MCF 10A (cell line): ENCODE data around the gene CALHM5. TPM values are rescaled to one million over a fixed set of nuclear protein-coding genes. Genes with fewer than 3 reads are reported as not detected.
A peak's percentile ranks its signal among the peaks of the same experiment; 100 is the strongest.

Experiments
- Bru-seq: library from RNA; stranded (reverse); fragments of 400-500 nt; gene quantifications from one replicate; lab custom pipeline; 2021; lab: Mats Ljungman, UMichigan
- BruChase-seq, 2 experiments: library from RNA; stranded (reverse); fragments of 400-500 nt; gene quantifications; one replicate each; lab custom pipeline; 2021; lab: Mats Ljungman, UMichigan
- BruUV-seq: library from RNA; stranded (reverse); fragments of 400-500 nt; replicated peaks from 2 replicates; lab custom pipeline; 2021; lab: Mats Ljungman, UMichigan
- CTCF ChIA-PET: fragments of 300-600 bp; sonication (Branson Sonifier 250); formaldehyde crosslinking; extraction: SDS; loops from one replicate; lab custom pipeline; 2021; ENCODE audit warnings: antibody characterized with exemption, inconsistent platforms; lab: Yijun Ruan, JAX
- POLR2A ChIA-PET: fragments of 300-600, 350-650 bp; sonication (Branson Sonifier 250); formaldehyde crosslinking; extraction: SDS; loops from one replicate; lab custom pipeline; 2020; ENCODE audit warnings: antibody characterized with exemption, inconsistent platforms; lab: Yijun Ruan, JAX
- DNase-seq: peaks from one replicate; pipeline ENCODE4 v3.0.0-alpha.2; 2018; ENCODE audit not compliant: unreplicated experiment
- H3K27ac Mint-ChIP-seq: one replicate; pipeline ENCODE4 v1.8.0; 2022; ENCODE audit warnings: mild to moderate bottlenecking, low read depth, mixed read lengths; ENCODE audit not compliant: unreplicated experiment
- H3K27me3 Mint-ChIP-seq: one replicate; pipeline ENCODE4 v1.8.0; 2022; ENCODE audit warnings: mixed read lengths; ENCODE audit not compliant: insufficient read depth, unreplicated experiment
- H3K36me3 Mint-ChIP-seq: one replicate; pipeline ENCODE4 v1.8.0; 2022; ENCODE audit warnings: mild to moderate bottlenecking, moderate library complexity, mixed read lengths; ENCODE audit not compliant: insufficient read depth, unreplicated experiment
- H3K4me1 Mint-ChIP-seq: one replicate; pipeline ENCODE4 v1.8.0; 2022; ENCODE audit warnings: mixed read lengths; ENCODE audit not compliant: insufficient read depth, unreplicated experiment
- H3K4me3 Mint-ChIP-seq: one replicate; pipeline ENCODE4 v1.8.0; 2022; ENCODE audit warnings: mild to moderate bottlenecking, moderate library complexity, mixed read lengths; ENCODE audit not compliant: unreplicated experiment
- H3K9me3 Mint-ChIP-seq: one replicate; pipeline ENCODE4 v1.8.0; 2022; ENCODE audit warnings: mixed read lengths; ENCODE audit not compliant: unreplicated experiment
- CTCF ChIP-seq: fragments of 200-600 bp; IDR thresholded peaks from one replicate; pipeline ENCODE4 v1.8.0; 2022; ENCODE audit warnings: antibody characterized with exemption, mild to moderate bottlenecking; ENCODE audit not compliant: unreplicated experiment
- intact Hi-C: fragments of 100-400 bp; cut with micrococcal nuclease; formaldehyde crosslinking; loops from 2 replicates; pipeline ENCODE4 v1.14.1; 2022
- long read RNA-seq: library from polyadenylated mRNA; stranded (forward); transcript quantifications from one replicate; pipeline ENCODE4 v2.0.0, GENCODE V29; 2022
- total RNA-seq: library from RNA; stranded (reverse); gene quantifications from 2 replicates; pipeline ENCODE4 v1.2.3, GENCODE V29; 2022

CALHM5 gene
- total RNA-seq, result not detected in 2 replicates
- Bru-seq, nascent RNA, result percentile 11 among the genes with signal in this experiment
- percentile 14 among the genes with signal in this experiment for BruChase-seq, experiment 1, labeled RNA remaining after a 6-hour chase
- BruChase-seq, experiment 2, labeled RNA remaining after a 2-hour chase, result percentile 18 among the genes with signal in this experiment
- long read RNA-seq, result 0 reads

- Mint-ChIP-seq H3K4me1 (peaks cover 6% of the 10 kb centered on the region), H3K36me3 (no peaks in the 10 kb centered on the region), H3K9me3 (no peaks in the 10 kb centered on the region), H3K27ac (no peak within 1 kb of the TSS), H3K27me3 (no peaks in the 10 kb centered on the region), H3K4me3 (no peak within 1 kb of the TSS)
- ChIA-PET CTCF (interaction anchor here (0.5 to 3.4 kb wide), 26 partner anchors 11 to 1445 kb away, joined by 3 to 14 read pairs (median 4); partner anchors contain the start of gene CALHM4), POLR2A (interaction anchor here (0.6 to 2.2 kb wide), 6 partner anchors 11 to 262 kb away, joined by 3 to 6 read pairs (median 4); partner anchors contain the start of genes RWDD1 and TSPYL4)
- no TSS peak for BruUV-seq
- intact Hi-C loops, result loop anchor here (5.0 kb wide), 1 partner anchor 224 kb away; no protein-coding TSS in a partner anchor
- DNase-seq, result peak; percentile 75
- TF ChIP-seq CTCF, result peak; percentile 59
Measured at GRCh38 chr6:116511424-116512110, at the start of gene CALHM5. TSS of gene CALHM5 (plus strand) at chr6:116511639. CDS start at chr6:116511697, 58 bp downstream.

GRCh38 chr6:116461932-116462885 lies 49.2 kb upstream of the CALHM5 start:
- POLR2A ChIA-PET, result no interaction called here
- no peak for TF ChIP-seq CTCF
- Mint-ChIP-seq H3K27ac (no peak overlapping the region), H3K36me3 (no peaks in the 10 kb centered on the region), H3K9me3 (no peaks in the 10 kb centered on the region), H3K4me3 (no peak overlapping the region), H3K27me3 (no peaks in the 10 kb centered on the region), H3K4me1 (no peaks in the 10 kb centered on the region)
- intact Hi-C loops, result no loop called here
- BruUV-seq, result no TSS peak
- no peak for DNase-seq
- CTCF ChIA-PET, result no interaction called here

GRCh38 chr6:116463301-116463700 lies 48.1 kb upstream of the CALHM5 start:
- H3K9me3 Mint-ChIP-seq, result no peaks in the 10 kb centered on the region
- H3K36me3 Mint-ChIP-seq, result no peaks in the 10 kb centered on the region
- ChIA-PET POLR2A (no interaction called here), CTCF (no interaction called here)
- no peaks in the 10 kb centered on the region for H3K27me3 Mint-ChIP-seq
- no peaks in the 10 kb centered on the region for H3K4me1 Mint-ChIP-seq
- DNase-seq, result no peak
- no peak overlapping the region for H3K27ac Mint-ChIP-seq
- TF ChIP-seq CTCF, result no peak
- BruUV-seq, result no TSS peak
- intact Hi-C loops, result no loop called here
- H3K4me3 Mint-ChIP-seq, result no peak overlapping the region
